Measurements from ENCODE around the gene ZPLD1.

GRCh38 chr3:102449930-102450329, 15.1 kb downstream of the ZPLD1 start:
- no peak for TF ChIP-seq CTCF (conservative IDR thresholded peaks at IDR 0.05; ENCODE audit: low read length)
- TF ChIP-seq EZH2phosphoT487 (IDR thresholded peaks at IDR 0.05; ENCODE audit: borderline replicate concordance), result no peak
